Neural cell (in vitro differentiated cells): ENCODE data around the gene MYO7A. TPM values are rescaled to one million over a fixed set of nuclear protein-coding genes. Genes with fewer than 3 reads are reported as not detected.

ENCODE experiments used
- H2AFZ ChIP-seq: fragments of 200-600, 300-800 bp; sonication (generic), shearing (Covaris generic); 2 replicates; pipeline ENCODE4 v1.6.0; 2014; ENCODE audit warnings: low read depth, mild to moderate bottlenecking, antibody characterized with exemption, low read length, moderate library complexity
- H3F3A ChIP-seq: fragments of 200-600 bp; shearing (Covaris generic); 2 replicates; pipeline ENCODE4 v1.6.1; 2016; ENCODE audit warnings: mild to moderate bottlenecking, moderate library complexity, mixed read lengths, antibody characterized with exemption, low read length; ENCODE audit not compliant: insufficient read depth, poor library complexity, severe bottlenecking
- H3K27ac ChIP-seq: fragments of 200-600, 300-800 bp; sonication (generic), shearing (Covaris generic); 2 replicates; pipeline ENCODE4 v1.5.1; 2014; ENCODE audit warnings: mild to moderate bottlenecking, low read length, moderate library complexity
- H3K27me3 ChIP-seq: fragments of 300-800, 200-600 bp; sonication (generic), shearing (Covaris generic); 2 replicates; pipeline ENCODE4 v1.6.0; 2014; ENCODE audit warnings: mild to moderate bottlenecking, low read depth, low read length, moderate library complexity; ENCODE audit not compliant: insufficient read depth
- H3K36me3 ChIP-seq: fragments of 300-800, 200-600 bp; sonication (generic), shearing (Covaris generic); 2 replicates; pipeline ENCODE4 v1.5.1; 2014; ENCODE audit warnings: mild to moderate bottlenecking, antibody characterized with exemption, low read length, moderate library complexity; ENCODE audit not compliant: insufficient read depth
- H3K4me2 ChIP-seq: fragments of 300-800, 200-600 bp; sonication (generic), shearing (Covaris generic); 2 replicates; pipeline ENCODE4 v1.6.0; 2014; ENCODE audit warnings: mild to moderate bottlenecking, low read length
- H3K4me3 ChIP-seq: fragments of 300-800, 200-600 bp; sonication (generic), shearing (Covaris generic); 2 replicates; pipeline ENCODE4 v1.5.1; 2014; ENCODE audit warnings: mild to moderate bottlenecking, low read length, moderate library complexity
- H3K79me2 ChIP-seq: fragments of 200-600 bp; shearing (Covaris generic); replicated peaks from 2 replicates; pipeline ENCODE4 v1.6.0; 2014; ENCODE audit warnings: mild to moderate bottlenecking, low read length, moderate library complexity; ENCODE audit not compliant: insufficient read depth
- H3K9ac ChIP-seq: fragments of 300-800, 200-600 bp; sonication (generic), shearing (Covaris generic); 2 replicates; pipeline ENCODE4 v1.6.1; 2016; ENCODE audit warnings: mild to moderate bottlenecking, low read length, mixed read lengths
- H3K9me2 ChIP-seq: fragments of 200-600 bp; shearing (Covaris generic); 2 replicates; pipeline ENCODE4 v1.6.1; 2016; ENCODE audit warnings: mild to moderate bottlenecking, low read length, mixed read lengths; ENCODE audit not compliant: insufficient read depth
- H3K9me3 ChIP-seq: fragments of 200-600, 300-800 bp; sonication (generic), shearing (Covaris generic); 2 replicates; pipeline ENCODE4 v1.6.1; 2016; ENCODE audit warnings: mild to moderate bottlenecking, mixed run types, low read length, moderate library complexity, mixed read lengths
- H4K20me1 ChIP-seq: fragments of 200-600 bp; shearing (Covaris generic); 2 replicates; pipeline ENCODE4 v1.6.1; 2016; ENCODE audit warnings: mild to moderate bottlenecking, mixed run types; ENCODE audit not compliant: insufficient read depth
- EP300 ChIP-seq: fragments of 450-650 bp; conservative IDR thresholded peaks from 2 replicates; pipeline ENCODE4 v1.6.1; 2014; ENCODE audit warnings: antibody characterized with exemption, mild to moderate bottlenecking, moderate library complexity; ENCODE audit not compliant: poor library complexity, severe bottlenecking
- EZH2 ChIP-seq: fragments of 200-600, 300-800 bp; shearing (Covaris generic), sonication (generic); IDR thresholded peaks from 2 replicates; pipeline ENCODE4 v1.6.1; 2014; ENCODE audit warnings: antibody characterized with exemption, low read length, borderline replicate concordance, mild to moderate bottlenecking; ENCODE audit not compliant: insufficient read depth, poor library complexity, severe bottlenecking
- MXI1 ChIP-seq: fragments of 450-650 bp; conservative IDR thresholded peaks from 2 replicates; pipeline ENCODE4 v1.6.1; 2014; ENCODE audit warnings: antibody characterized with exemption, mild to moderate bottlenecking; ENCODE audit not compliant: poor library complexity, severe bottlenecking
- POLR2AphosphoS5 ChIP-seq: IDR thresholded peaks from 2 replicates; pipeline ENCODE4 v1.6.1; 2012
- RAD21 ChIP-seq: fragments of 450-650 bp; conservative IDR thresholded peaks from 2 replicates; pipeline ENCODE4 v1.6.1; 2014; ENCODE audit warnings: antibody characterized with exemption, mild to moderate bottlenecking, moderate library complexity
- SMC3 ChIP-seq: fragments of 450-650 bp; conservative IDR thresholded peaks from 2 replicates; pipeline ENCODE4 v1.6.1; 2014; ENCODE audit warnings: antibody characterized with exemption, mild to moderate bottlenecking, moderate library complexity; ENCODE audit not compliant: poor library complexity
- TAF1 ChIP-seq: IDR thresholded peaks from 2 replicates; pipeline ENCODE4 v1.6.1; 2012; ENCODE audit warnings: low read depth
- polyA plus RNA-seq: library from polyadenylated mRNA; depleted of rRNA; stranded (reverse); fragments of >200 nt; gene quantifications from 2 replicates; pipeline ENCODE4 v1.2.3, GENCODE V29; 2014
- TF ChIP-seq, protein P1 (sequence below): IDR thresholded peaks from 2 replicates; pipeline ENCODE4 v1.6.1; 2012; ENCODE audit warnings: borderline replicate concordance
- TF ChIP-seq, protein P2 (sequence below): fragments of 450-650 bp; IDR thresholded peaks from 2 replicates; pipeline ENCODE4 v1.5.1; 2014; ENCODE audit warnings: antibody characterized with exemption, mild to moderate bottlenecking, moderate library complexity; ENCODE audit not compliant: poor library complexity, severe bottlenecking

The MYO7A gene
- polyA plus RNA-seq, 1 donor from 2014 or later, result 0.61 TPM

GRCh38 chr11:77250881-77251640 lies 123.0 kb downstream of the MYO7A start:
- H3K9me3 ChIP-seq, result no peaks in the 10 kb centered on the region
- H3K9me2 ChIP-seq, result no peaks in the 10 kb centered on the region
- no peak overlapping the region for H3K27ac ChIP-seq
- H4K20me1 ChIP-seq, result no peaks in the 10 kb centered on the region
- no peaks in the 10 kb centered on the region for H3K79me2 ChIP-seq
- H2AFZ ChIP-seq, result no peak overlapping the region
- TF ChIP-seq, protein P1, sequence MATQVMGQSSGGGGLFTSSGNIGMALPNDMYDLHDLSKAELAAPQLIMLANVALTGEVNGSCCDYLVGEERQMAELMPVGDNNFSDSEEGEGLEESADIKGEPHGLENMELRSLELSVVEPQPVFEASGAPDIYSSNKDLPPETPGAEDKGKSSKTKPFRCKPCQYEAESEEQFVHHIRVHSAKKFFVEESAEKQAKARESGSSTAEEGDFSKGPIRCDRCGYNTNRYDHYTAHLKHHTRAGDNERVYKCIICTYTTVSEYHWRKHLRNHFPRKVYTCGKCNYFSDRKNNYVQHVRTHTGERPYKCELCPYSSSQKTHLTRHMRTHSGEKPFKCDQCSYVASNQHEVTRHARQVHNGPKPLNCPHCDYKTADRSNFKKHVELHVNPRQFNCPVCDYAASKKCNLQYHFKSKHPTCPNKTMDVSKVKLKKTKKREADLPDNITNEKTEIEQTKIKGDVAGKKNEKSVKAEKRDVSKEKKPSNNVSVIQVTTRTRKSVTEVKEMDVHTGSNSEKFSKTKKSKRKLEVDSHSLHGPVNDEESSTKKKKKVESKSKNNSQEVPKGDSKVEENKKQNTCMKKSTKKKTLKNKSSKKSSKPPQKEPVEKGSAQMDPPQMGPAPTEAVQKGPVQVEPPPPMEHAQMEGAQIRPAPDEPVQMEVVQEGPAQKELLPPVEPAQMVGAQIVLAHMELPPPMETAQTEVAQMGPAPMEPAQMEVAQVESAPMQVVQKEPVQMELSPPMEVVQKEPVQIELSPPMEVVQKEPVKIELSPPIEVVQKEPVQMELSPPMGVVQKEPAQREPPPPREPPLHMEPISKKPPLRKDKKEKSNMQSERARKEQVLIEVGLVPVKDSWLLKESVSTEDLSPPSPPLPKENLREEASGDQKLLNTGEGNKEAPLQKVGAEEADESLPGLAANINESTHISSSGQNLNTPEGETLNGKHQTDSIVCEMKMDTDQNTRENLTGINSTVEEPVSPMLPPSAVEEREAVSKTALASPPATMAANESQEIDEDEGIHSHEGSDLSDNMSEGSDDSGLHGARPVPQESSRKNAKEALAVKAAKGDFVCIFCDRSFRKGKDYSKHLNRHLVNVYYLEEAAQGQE, result no peak
- TF ChIP-seq, protein P2, sequence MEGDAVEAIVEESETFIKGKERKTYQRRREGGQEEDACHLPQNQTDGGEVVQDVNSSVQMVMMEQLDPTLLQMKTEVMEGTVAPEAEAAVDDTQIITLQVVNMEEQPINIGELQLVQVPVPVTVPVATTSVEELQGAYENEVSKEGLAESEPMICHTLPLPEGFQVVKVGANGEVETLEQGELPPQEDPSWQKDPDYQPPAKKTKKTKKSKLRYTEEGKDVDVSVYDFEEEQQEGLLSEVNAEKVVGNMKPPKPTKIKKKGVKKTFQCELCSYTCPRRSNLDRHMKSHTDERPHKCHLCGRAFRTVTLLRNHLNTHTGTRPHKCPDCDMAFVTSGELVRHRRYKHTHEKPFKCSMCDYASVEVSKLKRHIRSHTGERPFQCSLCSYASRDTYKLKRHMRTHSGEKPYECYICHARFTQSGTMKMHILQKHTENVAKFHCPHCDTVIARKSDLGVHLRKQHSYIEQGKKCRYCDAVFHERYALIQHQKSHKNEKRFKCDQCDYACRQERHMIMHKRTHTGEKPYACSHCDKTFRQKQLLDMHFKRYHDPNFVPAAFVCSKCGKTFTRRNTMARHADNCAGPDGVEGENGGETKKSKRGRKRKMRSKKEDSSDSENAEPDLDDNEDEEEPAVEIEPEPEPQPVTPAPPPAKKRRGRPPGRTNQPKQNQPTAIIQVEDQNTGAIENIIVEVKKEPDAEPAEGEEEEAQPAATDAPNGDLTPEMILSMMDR, result no peak
- TF ChIP-seq EP300, result no peak
- no peak for TF ChIP-seq RAD21
- TF ChIP-seq TAF1, result no peak
- no peak for TF ChIP-seq MXI1
- TF ChIP-seq POLR2AphosphoS5, result no peak
- H3K36me3 ChIP-seq, result no peaks in the 10 kb centered on the region
- no peak overlapping the region for H3K9ac ChIP-seq
- H3K4me2 ChIP-seq, result no peak overlapping the region
- no peaks in the 10 kb centered on the region for H3F3A ChIP-seq
- H3K27me3 ChIP-seq, result no peaks in the 10 kb centered on the region
- H3K4me3 ChIP-seq, result no peak overlapping the region

DNA sequence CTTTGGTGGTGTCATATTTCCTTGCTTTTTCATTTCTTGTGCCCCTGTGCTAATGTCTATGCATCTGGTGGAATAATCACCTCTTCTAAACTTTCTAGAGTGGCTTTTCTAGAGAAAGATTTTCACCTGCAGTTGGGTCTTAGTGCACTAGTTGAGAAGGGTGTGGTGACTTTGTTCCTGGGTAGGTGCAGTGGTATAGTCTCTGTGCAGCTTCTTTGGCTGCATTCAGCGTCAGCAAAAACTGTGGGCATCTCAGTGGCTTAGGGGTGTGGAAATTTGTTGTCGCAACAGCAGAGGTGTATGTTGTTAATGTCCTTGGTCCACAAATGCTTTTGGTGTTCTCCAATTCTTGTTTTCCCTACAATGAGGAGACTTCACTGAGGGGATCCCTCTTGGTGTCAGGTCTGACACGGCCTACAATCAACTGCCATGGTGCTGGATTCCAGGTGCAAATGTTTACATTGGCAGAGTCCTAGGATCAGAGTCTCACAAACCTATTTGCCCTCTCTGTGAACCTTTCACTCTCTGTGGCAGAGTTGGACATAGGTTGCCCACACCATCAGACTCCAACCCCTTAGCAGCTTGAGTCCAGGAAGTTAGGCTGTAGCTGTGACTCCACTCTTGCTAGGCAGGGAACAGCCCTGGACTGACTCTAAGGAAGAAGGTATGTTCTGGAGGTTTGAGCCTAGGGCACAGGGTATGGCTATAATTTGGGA lies 124.7 kb downstream of the MYO7A start:
- Histone ChIP-seq H3F3A (no peaks in the 10 kb centered on the region), H3K4me3 (no peak overlapping the region), H3K27me3 (no peaks in the 10 kb centered on the region), H3K79me2 (no peaks in the 10 kb centered on the region), H3K36me3 (no peaks in the 10 kb centered on the region), H3K9me3 (no peaks in the 10 kb centered on the region), H3K4me2 (no peak overlapping the region), H4K20me1 (no peaks in the 10 kb centered on the region), H3K9me2 (no peaks in the 10 kb centered on the region), H3K9ac (no peak overlapping the region), H3K27ac (no peak overlapping the region), H2AFZ (no peak overlapping the region)
- TF ChIP-seq, protein P2, result no peak
- TF ChIP-seq EZH2, result no peak
- TF ChIP-seq SMC3, result no peak
- no peak for TF ChIP-seq POLR2AphosphoS5
- TF ChIP-seq EP300, result no peak
- TF ChIP-seq TAF1, result no peak
- TF ChIP-seq MXI1, result no peak
- no peak for TF ChIP-seq RAD21
- TF ChIP-seq, protein P1, result no peak
